Parathyroid adenoma (tissue), 2 donors: Measurements from ENCODE around the gene DCHS1.
"Not testable (repeated sequence)": the region's sequence is repeated elsewhere in the genome, so short reads cannot be mapped to it uniquely, and the experiment has no call there.

ENCODE experiments used
- H2AFZ ChIP-seq: fragments of 300-600 bp; sonication (generic); one replicate; pipeline ENCODE4 v1.7.0; 2017; ENCODE audit warnings: antibody characterized with exemption, mild to moderate bottlenecking
- H3K27ac ChIP-seq: fragments of 300-600 bp; sonication (generic); one replicate; pipeline ENCODE4 v1.7.0; 2017
- H3K27me3 ChIP-seq: fragments of 300-600 bp; sonication (generic); one replicate; pipeline ENCODE4 v1.7.0; 2017; ENCODE audit warnings: low read length; ENCODE audit not compliant: control insufficient read depth, insufficient read depth
- H3K36me3 ChIP-seq: fragments of 300-600 bp; sonication (generic); one replicate; pipeline ENCODE4 v1.7.0; 2017; ENCODE audit warnings: low read length; ENCODE audit not compliant: control insufficient read depth, insufficient read depth
- H3K4me1 ChIP-seq: fragments of 300-600 bp; sonication (generic); one replicate; pipeline ENCODE4 v1.7.0; 2017; ENCODE audit warnings: control low read depth
- H3K4me2 ChIP-seq: fragments of 300-600 bp; sonication (generic); one replicate; pipeline ENCODE4 v1.7.0; 2017; ENCODE audit warnings: low read length
- H3K4me3 ChIP-seq: fragments of 300-600 bp; sonication (generic); one replicate; pipeline ENCODE4 v1.7.0; 2017; ENCODE audit warnings: low read depth, low read length
- H3K79me2 ChIP-seq: fragments of 300-600 bp; sonication (generic); one replicate; pipeline ENCODE4 v1.7.0; 2017; ENCODE audit warnings: control low read depth
- H3K9ac ChIP-seq: fragments of 300-600 bp; sonication (generic); one replicate; pipeline ENCODE4 v1.7.0; 2017; ENCODE audit warnings: mild to moderate bottlenecking
- H3K9me3 ChIP-seq: fragments of 300-600 bp; sonication (generic); one replicate; pipeline ENCODE4 v1.7.0; 2017; ENCODE audit warnings: low read length; ENCODE audit not compliant: control insufficient read depth
- TF ChIP-seq, protein P1 (sequence below): fragments of 300-600 bp; sonication (generic); IDR thresholded peaks from one replicate; pipeline ENCODE4 v1.7.0; 2017; ENCODE audit warnings: antibody characterized with exemption, mild to moderate bottlenecking
- donor health status: primary hyperparathyroidism.

DCHS1 gene

DNA sequence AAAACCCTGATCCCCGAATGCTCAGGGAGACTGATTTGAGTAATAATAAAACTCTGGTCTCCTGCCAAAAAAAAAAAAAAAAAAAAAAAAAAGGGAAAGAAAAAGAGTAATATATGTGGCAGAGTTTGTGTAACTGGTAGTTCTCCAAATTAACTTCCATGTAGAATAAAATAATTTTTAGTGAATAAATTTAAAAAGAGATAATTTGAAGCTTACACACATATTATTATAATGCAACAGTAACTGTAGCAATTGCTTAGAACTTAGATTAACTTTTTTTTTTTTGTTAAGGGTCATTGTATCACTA lies 38.6 kb upstream of the DCHS1 start:
- no peak overlapping the region for H3K9ac ChIP-seq
- no peaks in the 10 kb centered on the region for H3K79me2 ChIP-seq
- TF ChIP-seq, protein P1, sequence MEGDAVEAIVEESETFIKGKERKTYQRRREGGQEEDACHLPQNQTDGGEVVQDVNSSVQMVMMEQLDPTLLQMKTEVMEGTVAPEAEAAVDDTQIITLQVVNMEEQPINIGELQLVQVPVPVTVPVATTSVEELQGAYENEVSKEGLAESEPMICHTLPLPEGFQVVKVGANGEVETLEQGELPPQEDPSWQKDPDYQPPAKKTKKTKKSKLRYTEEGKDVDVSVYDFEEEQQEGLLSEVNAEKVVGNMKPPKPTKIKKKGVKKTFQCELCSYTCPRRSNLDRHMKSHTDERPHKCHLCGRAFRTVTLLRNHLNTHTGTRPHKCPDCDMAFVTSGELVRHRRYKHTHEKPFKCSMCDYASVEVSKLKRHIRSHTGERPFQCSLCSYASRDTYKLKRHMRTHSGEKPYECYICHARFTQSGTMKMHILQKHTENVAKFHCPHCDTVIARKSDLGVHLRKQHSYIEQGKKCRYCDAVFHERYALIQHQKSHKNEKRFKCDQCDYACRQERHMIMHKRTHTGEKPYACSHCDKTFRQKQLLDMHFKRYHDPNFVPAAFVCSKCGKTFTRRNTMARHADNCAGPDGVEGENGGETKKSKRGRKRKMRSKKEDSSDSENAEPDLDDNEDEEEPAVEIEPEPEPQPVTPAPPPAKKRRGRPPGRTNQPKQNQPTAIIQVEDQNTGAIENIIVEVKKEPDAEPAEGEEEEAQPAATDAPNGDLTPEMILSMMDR, result no peak
- H3K4me2 ChIP-seq, result no peak overlapping the region
- H3K4me3 ChIP-seq, result no peak overlapping the region
- no peaks in the 10 kb centered on the region for H3K27me3 ChIP-seq
- no peak overlapping the region for H3K27ac ChIP-seq
- no peaks in the 10 kb centered on the region for H3K9me3 ChIP-seq
- H3K4me1 ChIP-seq, result no peaks in the 10 kb centered on the region
- H3K36me3 ChIP-seq, result no peaks in the 10 kb centered on the region
- no peak overlapping the region for H2AFZ ChIP-seq

DNA sequence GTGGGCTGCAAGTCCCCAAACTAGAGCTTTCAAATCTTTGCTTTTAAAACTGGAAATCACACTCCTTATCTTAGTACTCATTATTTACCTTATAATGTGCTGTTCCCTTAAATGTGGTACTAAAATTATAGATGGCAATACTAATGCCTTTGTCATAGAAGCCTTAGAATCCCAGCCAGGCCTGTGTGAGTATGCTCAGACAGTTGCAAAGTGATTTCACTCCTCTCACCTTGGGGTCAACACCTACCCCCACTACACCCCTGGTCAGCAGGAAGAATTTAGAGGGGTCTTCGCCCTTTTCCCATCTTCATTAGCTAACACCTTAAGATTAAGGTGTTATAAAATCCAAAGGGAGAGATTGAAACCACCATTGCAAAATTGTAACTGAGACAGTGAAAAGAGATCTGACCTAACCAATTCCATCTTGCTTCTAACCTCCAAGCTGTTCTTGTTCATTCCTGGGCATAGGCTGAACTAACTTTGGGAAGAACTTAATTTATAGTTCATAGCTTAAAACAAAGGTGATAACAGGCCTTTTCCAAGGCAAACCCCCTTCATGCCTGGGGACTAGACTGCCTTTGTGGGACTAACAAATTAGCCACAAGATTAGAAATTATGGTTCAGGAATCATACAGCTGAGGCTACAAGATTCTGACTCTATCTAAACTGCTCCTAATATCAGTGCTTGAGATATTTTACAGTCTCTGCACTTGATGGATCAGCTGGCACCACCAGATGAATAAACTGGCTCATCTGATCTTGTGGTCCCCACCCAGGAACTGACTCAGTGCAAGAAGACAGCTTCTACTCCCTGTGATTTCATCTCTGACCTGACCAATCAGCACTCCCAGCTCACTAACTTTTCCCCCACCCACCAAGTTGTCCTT lies 38.0 kb upstream of the DCHS1 start:
- H3K9ac ChIP-seq, result no peak overlapping the region
- no peak overlapping the region for H3K27ac ChIP-seq
- no peak overlapping the region for H3K4me2 ChIP-seq
- H2AFZ ChIP-seq, result no peak overlapping the region
- no peak overlapping the region for H3K4me3 ChIP-seq
- H3K27me3 ChIP-seq, result no peaks in the 10 kb centered on the region
- H3K9me3 ChIP-seq, result no peaks in the 10 kb centered on the region
- TF ChIP-seq, protein P1, result no peak
- H3K79me2 ChIP-seq, result no peaks in the 10 kb centered on the region
- no peaks in the 10 kb centered on the region for H3K36me3 ChIP-seq
- no peaks in the 10 kb centered on the region for H3K4me1 ChIP-seq

DNA sequence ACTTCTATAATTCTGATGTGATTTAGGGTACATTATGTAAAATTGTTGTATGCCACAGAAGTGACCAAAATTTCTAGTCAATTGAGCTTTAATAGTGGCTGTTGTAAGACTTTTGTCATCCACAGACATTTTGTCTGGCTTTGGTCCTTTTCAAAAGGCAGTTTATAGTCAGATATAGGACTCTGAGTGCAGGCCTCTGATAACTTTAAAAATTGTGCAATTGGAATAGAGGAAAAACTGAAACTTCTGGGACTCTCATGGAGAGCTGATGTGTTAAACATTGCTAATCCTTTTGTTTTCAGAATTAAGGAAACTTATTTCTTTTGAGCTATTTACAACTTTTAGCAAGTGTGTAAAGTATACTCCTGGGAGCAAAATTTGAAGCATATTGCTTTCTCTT lies 36.5 kb upstream of the DCHS1 start:
- TF ChIP-seq, protein P1, result no peak
- H3K27me3 ChIP-seq, result no peaks in the 10 kb centered on the region
- no peaks in the 10 kb centered on the region for H3K79me2 ChIP-seq
- H2AFZ ChIP-seq, result no peak overlapping the region
- no peaks in the 10 kb centered on the region for H3K36me3 ChIP-seq
- H3K4me1 ChIP-seq, result no peaks in the 10 kb centered on the region
- no peak overlapping the region for H3K9ac ChIP-seq
- no peak overlapping the region for H3K4me2 ChIP-seq
- no peak overlapping the region for H3K27ac ChIP-seq
- H3K9me3 ChIP-seq, result no peaks in the 10 kb centered on the region
- no peak overlapping the region for H3K4me3 ChIP-seq

DNA sequence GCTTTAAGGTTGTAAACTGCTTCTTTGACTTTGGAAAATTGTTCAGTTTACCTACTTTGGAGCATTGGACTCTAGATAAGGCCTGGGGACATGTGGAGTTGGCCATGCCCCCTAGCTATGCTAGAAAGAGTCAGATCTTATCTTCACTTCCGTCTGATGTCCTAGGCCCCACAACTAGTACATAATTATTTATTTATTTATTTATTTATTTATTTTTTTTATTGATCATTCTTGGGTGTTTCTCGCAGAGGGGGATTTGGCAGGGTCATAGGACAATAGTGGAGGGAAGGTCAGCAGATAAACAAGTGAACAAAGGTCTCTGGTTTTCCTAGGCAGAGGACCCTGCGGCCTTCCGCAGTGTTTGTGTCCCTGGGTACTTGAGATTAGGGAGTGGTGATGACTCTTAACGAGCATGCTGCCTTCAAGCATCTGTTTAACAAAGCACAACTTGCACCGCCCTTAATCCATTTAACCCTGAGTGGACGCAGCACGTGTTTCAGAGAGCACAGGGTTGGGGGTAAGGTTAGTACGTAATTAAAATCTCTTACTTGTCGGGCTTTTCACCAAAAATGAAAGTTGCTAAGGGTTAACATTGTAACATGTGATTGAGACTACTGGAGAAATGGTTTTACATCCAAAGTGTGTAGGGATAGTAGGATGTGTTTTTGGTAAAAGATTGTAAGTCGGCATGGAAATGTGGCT lies 35.0 kb upstream of the DCHS1 start:
- not testable (repeated sequence) for H3K4me3 ChIP-seq, H3K9ac ChIP-seq, H3K27me3 ChIP-seq, H2AFZ ChIP-seq, H3K79me2 ChIP-seq, H3K4me2 ChIP-seq, H3K9me3 ChIP-seq, H3K27ac ChIP-seq, H3K4me1 ChIP-seq, H3K36me3 ChIP-seq

DNA sequence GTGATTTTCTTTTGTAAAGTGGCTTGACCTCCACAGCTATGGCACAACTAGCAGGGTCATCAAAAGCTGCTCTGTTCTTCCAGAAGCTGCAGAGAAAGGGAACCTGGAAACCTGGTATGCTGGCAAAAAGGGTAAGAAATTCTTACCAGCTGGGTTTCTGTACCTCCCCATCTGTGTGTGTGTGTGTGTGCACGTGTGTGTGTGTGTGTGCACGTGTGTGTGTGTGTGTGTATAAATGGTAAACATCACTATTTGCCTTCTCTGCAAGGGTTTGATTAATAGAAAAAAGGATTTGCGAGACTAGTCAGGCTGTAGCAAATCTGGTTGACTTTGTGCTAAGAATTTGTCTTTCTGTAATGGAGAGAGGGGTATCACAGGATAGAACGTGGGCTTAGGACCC lies 32.3 kb upstream of the DCHS1 start:
- TF ChIP-seq, protein P1, result no peak
- Histone ChIP-seq H3K9ac (no peak overlapping the region), H3K9me3 (no peaks in the 10 kb centered on the region), H3K36me3 (no peaks in the 10 kb centered on the region), H2AFZ (no peak overlapping the region), H3K4me2 (no peak overlapping the region), H3K79me2 (no peaks in the 10 kb centered on the region), H3K4me3 (no peak overlapping the region), H3K27ac (no peak overlapping the region), H3K27me3 (no peaks in the 10 kb centered on the region), H3K4me1 (no peaks in the 10 kb centered on the region)
